Measurements from ENCODE around the gene KCNQ1. TPM values are rescaled to one million over a fixed set of nuclear protein-coding genes. Genes with fewer than 3 reads are reported as not detected.

The KCNQ1 gene
- total and polyA plus RNA-seq, 8 donors: 14.0 to 61.1 (median 46.7) TPM

GRCh38 chr11:2897048-2897447 is 452.2 kb downstream of the KCNQ1 start:
- FAIRE-seq (no peak), ATAC-seq (no peak), DNase-seq (peak in 2 of 6 donors; percentile 26 to 57)
- WGBS, 2 donors: 90 to 92% methylated on average over 6 of the region's 6 CpGs
- H3K36me3 ChIP-seq: no peaks in the 10 kb centered on the region
- peaks cover under 1 to 10% (median 4%) of the 10 kb centered on the region in 3 donors for H3K4me1 ChIP-seq
- H3K27me3 ChIP-seq: no peaks in the 10 kb centered on the region
- H3K9me3 ChIP-seq: no peaks in the 10 kb centered on the region
- intact Hi-C loops (cut with DNase I): loop anchor here in 2 of 3 donors (10.0 kb wide), 3 partner anchors 362 to 592 kb away; partner anchors contain the start of genes C11orf21 (in 1 of the 2) and TSPAN32 (in 1 of the 2)
- no peak overlapping the region for H3K27ac ChIP-seq
- TF ChIP-seq CTCF (IDR thresholded peaks at IDR 0.05): no peak
- H3K4me3 ChIP-seq: no peak overlapping the region

- intact Hi-C loops (cut with DNase I): loop anchor here in 2 of 3 donors (10.0 kb wide), 3 partner anchors 364 to 594 kb away; partner anchors contain the start of genes C11orf21 (in 1 of the 2) and TSPAN32 (in 1 of the 2)
- 78 to 82% methylated on average over 12 of the region's 12 CpGs for WGBS, 2 donors
- Histone ChIP-seq H3K27me3 (no peaks in the 10 kb centered on the region), H3K27ac (peak overlapping the region in 2 of 4 donors; percentile 63 to 66), H3K4me1 (peaks cover 0 to 7% (median 5%) of the 10 kb centered on the region in 3 donors), H3K4me3 (no peak overlapping the region), H3K36me3 (no peaks in the 10 kb centered on the region), H3K9me3 (no peaks in the 10 kb centered on the region)
- TF ChIP-seq CTCF (IDR thresholded peaks at IDR 0.05): no peak
- FAIRE-seq (no peak), ATAC-seq (peak in 2 of 4 donors; percentile 11 to 43), DNase-seq (peak in 2 of 6 donors; percentile 55 to 65)
Observed at GRCh38 chr11:2898366-2899079, 453.7 kb downstream of the KCNQ1 start.

Other genes starting within 250 kb of the KCNQ1 start
- gene ASCL2, start 174.4 kb upstream of the KCNQ1 start, total RNA-seq: 1 to 10 TPM in 2 of 6 donors, under 1 TPM in 4; 0.24 to 1.4 (median 0.69) TPM
- 1 to 10 TPM; 1.4 to 7.0 TPM for gene ASCL2, start 174.4 kb upstream of the KCNQ1 start, polyA plus RNA-seq
- gene C11orf21, start 143.1 kb upstream of the KCNQ1 start, total RNA-seq: under 1 TPM; 0.04 to 0.69 (median 0.19) TPM
- gene C11orf21, start 143.1 kb upstream of the KCNQ1 start, polyA plus RNA-seq: under 1 TPM; 0.23 to 0.80 TPM
- 1 to 10 TPM in 1 of 6 donors, under 1 TPM in 4, not detected in 1; 0.25 to 1.2 (median 0.37) TPM for gene TSPAN32, start 143.0 kb upstream of the KCNQ1 start, total RNA-seq
- 1 to 10 TPM in 1 of 2 donors, under 1 TPM in 1; 0.49 to 1.4 TPM for gene TSPAN32, start 143.0 kb upstream of the KCNQ1 start, polyA plus RNA-seq
- 100 to 1,000 TPM; 154 to 337 (median 236) TPM for gene CD81, start 67.7 kb upstream of the KCNQ1 start, total RNA-seq
- gene CD81, start 67.7 kb upstream of the KCNQ1 start, polyA plus RNA-seq: 100 to 1,000 TPM; 166 to 392 TPM
- 10 to 100 TPM; 16.8 to 27.7 (median 19.7) TPM for gene TSSC4, start 44.3 kb upstream of the KCNQ1 start, total RNA-seq
- gene TSSC4, start 44.3 kb upstream of the KCNQ1 start, polyA plus RNA-seq: 10 to 100 TPM; 54.3 to 60.0 TPM
- 1 to 10 TPM in 3 of 6 donors, under 1 TPM in 3; 0.51 to 2.8 (median 0.95) TPM for gene TRPM5, start 494 bp upstream of the KCNQ1 start, total RNA-seq
- gene TRPM5, start 494 bp upstream of the KCNQ1 start, polyA plus RNA-seq: 1 to 10 TPM; 4.3 to 4.8 TPM